ENCODE results near the gene FYCO1. TPM values are rescaled to one million over a fixed set of nuclear protein-coding genes. Genes with fewer than 3 reads are reported as not detected.

The FYCO1 gene
- polyA plus RNA-seq, 2 of the 4 experiments (the other 2 are of a cell fraction), result 3.7 to 4.4 TPM

GRCh38 chr3:46017720-46018119 lies 22.1 kb upstream of the FYCO1 start:
- H3K9me3 ChIP-seq, result no peaks in the 10 kb centered on the region
- FAIRE-seq, result no peak
- H3K4me2 ChIP-seq, result no peak overlapping the region
- CTCF ChIA-PET, result interaction anchor here (1.0 kb wide), 1 partner anchor 62 kb away, joined by 3 read pairs; no protein-coding TSS in a partner anchor
- DNase-seq (ENCODE audit: low read depth in 1 of 2, low spot score in 1 of 2), result no peak
- no peak for ATAC-seq
- H3K4me3 ChIP-seq, result no peak overlapping the region
- TF ChIP-seq CBX2 (IDR thresholded peaks at IDR 0.05; ENCODE audit: borderline replicate concordance, low read depth) (no peak), EHMT2 (IDR thresholded peaks at IDR 0.05; ENCODE audit: low read depth) (no peak), HOXA7 (CRISPR knock-in tag; IDR thresholded peaks at IDR 0.05) (no peak), TFCP2L1 (CRISPR knock-in tag; IDR thresholded peaks at IDR 0.05) (no peak), HMGXB4 (CRISPR knock-in tag; IDR thresholded peaks at IDR 0.05; ENCODE audit: borderline replicate concordance) (no peak), FOSL2 (IDR thresholded peaks at IDR 0.05) (no peak), FOSL2 (CRISPR knock-in tag; IDR thresholded peaks at IDR 0.05) (no peak), FOXS1 (CRISPR knock-in tag; IDR thresholded peaks at IDR 0.05) (no peak), REST (IDR thresholded peaks at IDR 0.05) (no peak), ATOH8 (CRISPR knock-in tag; IDR thresholded peaks at IDR 0.05; ENCODE audit: low read depth) (no peak), BCL3 (IDR thresholded peaks at IDR 0.05) (no peak), JUN (IDR thresholded peaks at IDR 0.05) (no peak), HOXB13 (CRISPR knock-in tag; IDR thresholded peaks at IDR 0.05; ENCODE audit: low read depth) (no peak), PHF8 (IDR thresholded peaks at IDR 0.05; ENCODE audit: borderline replicate concordance, low read depth) (no peak), JUNB (IDR thresholded peaks at IDR 0.05) (no peak), ZSCAN20 (CRISPR knock-in tag; IDR thresholded peaks at IDR 0.05) (no peak)
- no peak overlapping the region for H3K27ac ChIP-seq
- POLR2A ChIA-PET, result no interaction called here
- H3K4me1 ChIP-seq, result no peaks in the 10 kb centered on the region
- WGBS (ENCODE audit: missing lambda C conversion rate), result 27% methylated on average over 2 of the region's 2 CpGs

GRCh38 chr3:46013316-46014094 lies 17.9 kb upstream of the FYCO1 start:
- ChIA-PET POLR2A (no interaction called here), CTCF (no interaction called here)
- no peak overlapping the region for H3K4me3 ChIP-seq
- H3K4me2 ChIP-seq, result no peak overlapping the region
- ATAC-seq, result no peak
- no peaks in the 10 kb centered on the region for H3K4me1 ChIP-seq
- 36% methylated on average over 7 of the region's 7 CpGs for WGBS (ENCODE audit: missing lambda C conversion rate)
- TF ChIP-seq MAZ (IDR thresholded peaks at IDR 0.05; ENCODE audit: borderline replicate concordance, low read depth, low read length) (no peak), PBX3 (IDR thresholded peaks at IDR 0.05) (no peak), HES2 (IDR thresholded peaks at IDR 0.05) (no peak), MYC (IDR thresholded peaks at IDR 0.05; ENCODE audit: borderline replicate concordance, low read length) (no peak)
- no peak overlapping the region for H3K27ac ChIP-seq
- no peaks in the 10 kb centered on the region for H3K9me3 ChIP-seq
- FAIRE-seq, result no peak
- DNase-seq (ENCODE audit: low read depth in 1 of 2, low spot score in 1 of 2), result no peak

All from A549 (cell line).